DOHH2 (cell line): ENCODE data around the gene RBMS3.

Experiments used
- H3F3A ChIP-seq: fragments of 200-600 bp; sonication (generic), shearing (Covaris generic); 2 replicates; pipeline ENCODE4 v1.6.0; 2016; ENCODE audit warnings: antibody characterized with exemption, mild to moderate bottlenecking; ENCODE audit not compliant: control insufficient read depth, insufficient read depth
- H3K27ac ChIP-seq: fragments of 200-600 bp; sonication (generic); 2 replicates; pipeline ENCODE4 v1.5.1; 2014; ENCODE audit warnings: low read depth, mild to moderate bottlenecking, low read length, moderate library complexity
- H3K27me3 ChIP-seq: fragments of 200-600 bp; sonication (generic); 2 replicates; pipeline ENCODE4 v1.6.1; 2014; ENCODE audit warnings: mild to moderate bottlenecking, low read length, mixed read lengths; ENCODE audit not compliant: control insufficient read depth
- H3K36me3 ChIP-seq: fragments of 200-600 bp; sonication (generic); 2 replicates; pipeline ENCODE4 v1.6.1; 2014; ENCODE audit warnings: mild to moderate bottlenecking, low read length, moderate library complexity, mixed read lengths; ENCODE audit not compliant: control insufficient read depth
- H3K4me1 ChIP-seq: fragments of 200-600 bp; sonication (generic); 2 replicates; pipeline ENCODE4 v1.6.1; 2014; ENCODE audit warnings: mild to moderate bottlenecking, low read length, mixed read lengths; ENCODE audit not compliant: control insufficient read depth
- H3K4me2 ChIP-seq: fragments of 200-600 bp; sonication (generic); 2 replicates; pipeline ENCODE4 v1.6.0; 2014; ENCODE audit warnings: mild to moderate bottlenecking, low read length, moderate library complexity
- H3K4me3 ChIP-seq: fragments of 200-600 bp; sonication (generic); 2 replicates; pipeline ENCODE4 v1.5.1; 2014; ENCODE audit warnings: mild to moderate bottlenecking, low read length, mixed read lengths
- H3K79me2 ChIP-seq: fragments of 200-600 bp; sonication (generic); 2 replicates; pipeline ENCODE4 v1.6.1; 2014; ENCODE audit warnings: mild to moderate bottlenecking, low read length, mixed read lengths; ENCODE audit not compliant: control insufficient read depth
- H3K9me2 ChIP-seq: fragments of 200-600 bp; sonication (generic); replicated peaks from 2 replicates; pipeline ENCODE4 v1.6.1; 2014; ENCODE audit warnings: mild to moderate bottlenecking, low read length, mixed read lengths; ENCODE audit not compliant: control insufficient read depth
- H3K9me3 ChIP-seq: fragments of 200-600 bp; sonication (generic); 2 replicates; pipeline ENCODE4 v1.6.1; 2014; ENCODE audit warnings: antibody characterized with exemption, low read length, mixed read lengths; ENCODE audit not compliant: control insufficient read depth, insufficient read depth
- H4K20me1 ChIP-seq: fragments of 200-600 bp; sonication (generic); 2 replicates; pipeline ENCODE4 v1.6.0; 2014; ENCODE audit warnings: low read depth, mild to moderate bottlenecking, antibody characterized with exemption, low read length, moderate library complexity; ENCODE audit not compliant: control insufficient read depth, insufficient read depth
- CTCF ChIP-seq: fragments of 200-600 bp; sonication (generic); IDR thresholded peaks from one replicate; pipeline ENCODE4 v1.5.1; 2014; ENCODE audit warnings: antibody characterized with exemption, mild to moderate bottlenecking, low read depth, low read length; ENCODE audit not compliant: poor library complexity, severe bottlenecking
- EZH2phosphoT487 ChIP-seq: fragments of 200-600 bp; sonication (generic); IDR thresholded peaks from 2 replicates; pipeline ENCODE4 v1.6.1; 2017; ENCODE audit warnings: borderline replicate concordance, mild to moderate bottlenecking, antibody characterized with exemption, low read length, moderate library complexity, mixed read lengths

RBMS3 gene

GRCh38 chr3:29655015-29655747 is 374.3 kb downstream of the RBMS3 start:
- Histone ChIP-seq H3K9me3 (no peaks in the 10 kb centered on the region), H3K4me2 (no peak overlapping the region), H3K79me2 (no peaks in the 10 kb centered on the region), H3K36me3 (no peaks in the 10 kb centered on the region), H3K9me2 (no peaks in the 10 kb centered on the region), H3K4me1 (peaks cover 3% of the 10 kb centered on the region), H3F3A (no peaks in the 10 kb centered on the region), H3K4me3 (no peak overlapping the region), H4K20me1 (no peaks in the 10 kb centered on the region), H3K27me3 (no peaks in the 10 kb centered on the region), H3K27ac (no peak overlapping the region)
- no peak for TF ChIP-seq CTCF
- no peak for TF ChIP-seq EZH2phosphoT487

GRCh38 chr3:29665688-29666087 is 384.8 kb downstream of the RBMS3 start:
- no peak overlapping the region for H3K4me3 ChIP-seq
- no peaks in the 10 kb centered on the region for H3K36me3 ChIP-seq
- no peak overlapping the region for H3K27ac ChIP-seq
- no peaks in the 10 kb centered on the region for H3K27me3 ChIP-seq
- H3K9me2 ChIP-seq: no peaks in the 10 kb centered on the region
- H4K20me1 ChIP-seq: no peaks in the 10 kb centered on the region
- no peaks in the 10 kb centered on the region for H3K79me2 ChIP-seq
- TF ChIP-seq EZH2phosphoT487 (no peak), CTCF (no peak)
- H3F3A ChIP-seq: no peaks in the 10 kb centered on the region
- H3K9me3 ChIP-seq: no peaks in the 10 kb centered on the region
- no peaks in the 10 kb centered on the region for H3K4me1 ChIP-seq
- no peak overlapping the region for H3K4me2 ChIP-seq

DNA sequence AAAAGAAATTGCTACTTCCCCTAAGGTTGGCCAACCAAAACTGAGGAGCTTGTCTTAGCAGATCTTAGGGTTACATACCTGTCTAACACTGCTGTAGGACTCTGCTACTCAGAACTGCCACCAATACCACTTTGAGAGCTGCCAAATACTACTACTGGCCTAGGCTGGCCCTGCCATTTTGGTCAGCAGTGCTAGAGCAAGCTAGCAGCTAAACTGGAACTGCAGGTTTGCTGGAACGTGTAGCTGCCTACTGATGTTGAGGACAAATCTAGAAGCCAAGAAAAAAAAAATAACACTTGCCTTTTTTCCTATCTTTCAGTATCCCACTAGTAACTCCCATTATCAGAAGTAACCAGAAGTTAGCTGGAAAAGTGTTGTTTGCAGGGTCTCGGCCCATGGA is 387.4 kb downstream of the RBMS3 start:
- no peaks in the 10 kb centered on the region for H3K79me2 ChIP-seq
- H3F3A ChIP-seq: no peaks in the 10 kb centered on the region

More for the DNA sequence above, 387.4 kb downstream of the RBMS3 start:
- Histone ChIP-seq H3K36me3 (no peaks in the 10 kb centered on the region), H3K4me3 (no peak overlapping the region), H3K9me2 (no peaks in the 10 kb centered on the region), H3K27me3 (no peaks in the 10 kb centered on the region), H3K9me3 (no peaks in the 10 kb centered on the region), H4K20me1 (no peaks in the 10 kb centered on the region), H3K27ac (no peak overlapping the region), H3K4me1 (no peaks in the 10 kb centered on the region), H3K4me2 (no peak overlapping the region)
- TF ChIP-seq EZH2phosphoT487 (no peak), CTCF (no peak)
